GM18526 (cell line): ENCODE results near the gene LGI2.

Source experiments
- POLR2A ChIP-seq: IDR thresholded peaks from 3 replicates; pipeline ENCODE4 v1.6.1; 2011; ENCODE audit not compliant: insufficient read length; ENCODE audit errors: extremely low read depth

LGI2 gene, protein sequence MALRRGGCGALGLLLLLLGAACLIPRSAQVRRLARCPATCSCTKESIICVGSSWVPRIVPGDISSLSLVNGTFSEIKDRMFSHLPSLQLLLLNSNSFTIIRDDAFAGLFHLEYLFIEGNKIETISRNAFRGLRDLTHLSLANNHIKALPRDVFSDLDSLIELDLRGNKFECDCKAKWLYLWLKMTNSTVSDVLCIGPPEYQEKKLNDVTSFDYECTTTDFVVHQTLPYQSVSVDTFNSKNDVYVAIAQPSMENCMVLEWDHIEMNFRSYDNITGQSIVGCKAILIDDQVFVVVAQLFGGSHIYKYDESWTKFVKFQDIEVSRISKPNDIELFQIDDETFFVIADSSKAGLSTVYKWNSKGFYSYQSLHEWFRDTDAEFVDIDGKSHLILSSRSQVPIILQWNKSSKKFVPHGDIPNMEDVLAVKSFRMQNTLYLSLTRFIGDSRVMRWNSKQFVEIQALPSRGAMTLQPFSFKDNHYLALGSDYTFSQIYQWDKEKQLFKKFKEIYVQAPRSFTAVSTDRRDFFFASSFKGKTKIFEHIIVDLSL

DNA sequence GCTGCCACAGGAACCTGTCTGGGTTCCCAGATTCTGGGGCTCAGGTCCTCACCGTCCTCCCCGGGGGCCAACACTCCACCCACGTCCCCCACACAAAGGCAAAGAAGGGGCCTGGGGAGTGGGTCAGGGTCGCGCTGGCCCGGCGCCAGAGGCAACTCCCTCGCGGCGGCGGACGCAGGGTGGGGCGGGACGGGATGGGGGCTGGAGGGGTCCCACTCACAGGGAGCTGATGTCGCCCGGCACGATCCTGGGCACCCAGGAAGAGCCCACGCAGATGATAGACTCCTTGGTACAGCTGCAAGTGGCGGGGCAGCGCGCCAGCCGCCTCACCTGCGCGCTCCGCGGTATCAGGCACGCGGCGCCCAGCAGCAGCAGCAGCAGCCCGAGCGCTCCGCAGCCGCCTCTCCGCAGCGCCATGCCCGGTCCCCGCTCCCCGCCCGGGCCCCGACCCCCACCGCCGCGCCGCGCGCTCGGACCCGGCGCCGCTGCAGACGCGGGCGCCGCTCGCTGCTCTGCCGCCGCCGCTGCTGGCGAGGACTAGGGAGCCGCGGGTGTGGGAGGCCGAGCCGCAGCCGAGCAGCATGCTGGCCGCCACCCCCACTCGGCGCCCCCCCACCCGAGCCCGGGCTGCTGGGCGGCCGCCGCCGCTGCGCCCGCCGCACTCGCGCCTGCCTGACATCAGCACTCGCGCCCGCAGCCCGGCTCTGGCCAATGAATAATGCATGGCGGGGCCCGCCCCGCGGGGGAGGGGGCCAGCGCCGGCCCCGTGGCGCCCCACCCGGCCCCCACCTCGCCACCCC is at the start of gene LGI2:
TSS of gene LGI2 (minus strand) at position 670 of the 800 bp plus-strand sequence. CDS start at position 417, 253 bp downstream.
- no peak for TF ChIP-seq POLR2A

DNA sequence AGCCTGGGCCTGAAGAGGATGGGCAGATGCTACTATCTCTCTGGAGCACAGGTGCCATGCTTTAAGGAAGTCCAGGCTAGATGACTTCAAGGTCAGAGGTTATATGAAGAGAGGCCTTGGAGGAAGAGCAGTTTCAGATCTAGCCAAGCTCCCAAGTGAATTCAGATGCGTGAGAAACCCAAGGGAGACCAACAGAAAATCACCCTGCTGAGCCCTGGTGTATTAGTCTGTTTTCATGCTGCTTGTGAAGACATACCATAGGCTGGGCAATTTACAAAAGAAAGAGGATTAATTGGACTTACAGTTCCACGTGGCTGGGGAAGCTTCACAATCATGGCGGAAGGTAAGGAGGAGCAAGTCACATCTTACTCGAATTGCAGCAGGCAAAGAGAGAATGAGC is 47.8 kb upstream of the LGI2 start:
- no peak for TF ChIP-seq POLR2A

DNA sequence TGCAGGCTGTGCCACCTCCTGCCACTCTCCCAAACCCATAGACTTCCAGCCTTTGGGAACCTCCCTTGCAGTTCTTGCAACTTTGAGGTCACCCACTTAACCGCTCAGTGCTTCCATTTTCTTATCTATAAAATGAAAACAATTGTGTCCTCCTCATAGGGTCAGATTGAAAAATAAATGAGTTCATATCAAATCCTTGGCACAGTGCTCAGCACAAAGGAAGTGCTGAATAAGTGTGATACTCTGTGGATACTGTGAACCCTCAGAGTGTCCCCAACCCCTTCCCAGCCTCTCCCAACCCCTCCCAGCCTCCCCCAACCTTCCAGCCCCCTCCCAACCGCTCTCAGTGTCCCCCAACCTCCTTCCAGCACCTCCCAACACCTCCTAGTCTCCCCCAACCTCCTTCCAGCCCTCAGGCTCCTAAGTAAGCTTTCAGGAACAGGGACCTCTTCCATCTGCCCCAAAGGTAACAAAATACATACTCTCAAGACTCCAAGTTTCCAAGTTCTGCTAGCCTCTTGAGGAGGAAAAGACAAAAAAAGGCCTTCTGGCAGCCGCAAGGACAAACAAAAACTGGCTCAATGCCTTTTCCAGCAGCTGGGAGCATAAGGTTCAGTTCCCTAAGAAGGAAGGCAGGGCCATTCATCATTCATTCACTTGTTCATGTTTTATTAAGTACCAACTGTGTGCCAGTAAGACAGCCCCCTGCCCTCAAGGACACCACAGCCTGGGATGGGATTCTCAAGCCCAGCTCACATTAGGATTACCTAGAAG is 46.1 kb upstream of the LGI2 start:
- TF ChIP-seq POLR2A: no peak

DNA sequence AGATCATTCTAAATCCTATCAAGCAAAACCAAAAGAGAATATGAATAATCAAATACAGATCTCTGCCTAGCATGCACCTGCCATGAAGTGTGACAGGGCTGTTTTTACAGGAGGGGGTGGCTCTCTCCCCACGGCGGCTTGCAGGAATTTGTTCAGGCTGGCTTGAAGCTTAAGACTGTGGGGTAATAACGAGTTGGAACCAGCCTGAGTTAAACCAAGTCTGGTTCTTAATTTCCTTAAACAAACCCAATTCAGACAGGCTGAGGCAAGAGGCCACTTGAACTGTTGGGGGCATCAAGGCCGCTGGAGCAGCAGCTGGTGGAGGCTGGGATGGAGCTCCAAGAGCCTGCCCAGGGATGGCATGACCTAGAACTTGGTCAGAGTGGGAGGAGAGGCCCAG is 45.1 kb upstream of the LGI2 start:
- no peak for TF ChIP-seq POLR2A

DNA sequence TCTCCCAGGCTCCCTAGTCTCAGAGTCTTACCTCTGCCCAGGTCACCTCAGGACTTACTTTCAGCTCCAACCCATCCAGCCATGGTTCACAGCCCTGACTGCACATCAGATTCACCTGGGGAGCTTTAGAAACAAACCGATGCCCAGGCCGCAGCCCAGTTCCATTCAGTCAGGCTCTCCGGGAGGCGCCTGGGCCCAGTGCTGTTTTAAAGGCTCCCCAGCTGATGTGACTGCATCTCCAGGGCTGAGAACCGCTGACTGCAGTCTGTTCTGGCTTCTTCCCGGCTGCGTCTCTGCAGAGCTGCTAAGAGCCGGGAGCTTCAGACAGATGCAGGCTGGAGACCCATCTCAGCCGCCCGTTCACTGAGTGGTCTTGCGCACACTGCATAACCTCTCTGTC is 44.4 kb upstream of the LGI2 start:
- no peak for TF ChIP-seq POLR2A

DNA sequence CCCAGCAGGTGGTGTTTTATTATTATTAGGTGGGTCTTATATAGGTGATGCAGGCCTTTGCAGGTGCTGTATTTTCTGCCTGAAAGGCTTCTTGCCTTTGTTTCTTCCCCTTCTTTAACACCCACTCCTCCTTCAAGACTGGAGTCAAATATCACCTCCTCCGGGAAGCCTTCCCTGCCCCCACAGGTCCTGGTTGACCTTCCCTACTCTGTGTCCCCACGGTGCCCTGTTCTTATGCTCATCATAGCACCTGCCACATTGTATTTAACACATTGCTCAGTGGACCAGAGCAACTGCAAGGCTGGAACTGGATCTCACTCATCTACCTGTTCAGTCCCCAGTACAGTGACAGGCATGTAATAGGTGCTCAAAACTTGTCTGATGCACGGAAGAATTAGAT is 39.8 kb upstream of the LGI2 start:
- TF ChIP-seq POLR2A: no peak

DNA sequence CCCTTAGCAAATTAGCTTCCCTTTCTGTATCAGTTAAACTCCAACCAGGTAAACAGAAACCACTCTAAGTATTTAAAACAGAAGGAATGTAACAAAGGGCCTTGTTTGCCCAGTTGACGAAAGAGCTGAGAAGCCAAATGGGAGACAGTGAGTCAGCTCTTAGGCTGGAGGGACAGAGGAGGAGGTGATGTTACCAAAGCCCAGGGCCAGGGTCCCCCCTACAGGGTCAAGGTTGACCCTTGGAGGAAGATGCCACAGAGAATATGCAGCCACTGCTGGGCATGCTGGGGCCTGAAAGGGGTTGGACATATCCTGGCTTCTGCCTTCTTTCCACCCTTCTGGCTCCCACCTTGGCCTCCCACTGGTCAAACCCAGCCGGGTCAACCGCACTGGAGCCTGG is 38.3 kb upstream of the LGI2 start:
- no peak for TF ChIP-seq POLR2A

DNA sequence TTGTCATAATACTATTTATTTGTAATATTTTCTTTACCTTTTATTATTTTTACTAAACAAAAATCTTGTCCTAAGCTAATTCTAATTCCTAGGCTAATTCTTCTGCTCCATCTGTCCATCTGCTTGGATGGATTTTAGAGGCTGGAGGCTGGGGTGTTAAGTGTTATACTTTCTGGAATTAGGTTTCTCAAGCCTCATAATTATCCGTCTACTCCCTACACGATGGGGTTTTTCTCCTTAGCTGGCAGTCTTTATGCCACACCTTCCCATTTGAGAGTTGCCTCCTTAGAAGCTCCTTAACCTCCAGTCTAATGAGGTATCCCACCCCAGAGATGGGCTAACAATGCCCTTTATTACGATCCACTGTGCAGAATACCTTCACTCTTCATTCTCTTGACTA is 37.6 kb upstream of the LGI2 start:
- TF ChIP-seq POLR2A: no peak

DNA sequence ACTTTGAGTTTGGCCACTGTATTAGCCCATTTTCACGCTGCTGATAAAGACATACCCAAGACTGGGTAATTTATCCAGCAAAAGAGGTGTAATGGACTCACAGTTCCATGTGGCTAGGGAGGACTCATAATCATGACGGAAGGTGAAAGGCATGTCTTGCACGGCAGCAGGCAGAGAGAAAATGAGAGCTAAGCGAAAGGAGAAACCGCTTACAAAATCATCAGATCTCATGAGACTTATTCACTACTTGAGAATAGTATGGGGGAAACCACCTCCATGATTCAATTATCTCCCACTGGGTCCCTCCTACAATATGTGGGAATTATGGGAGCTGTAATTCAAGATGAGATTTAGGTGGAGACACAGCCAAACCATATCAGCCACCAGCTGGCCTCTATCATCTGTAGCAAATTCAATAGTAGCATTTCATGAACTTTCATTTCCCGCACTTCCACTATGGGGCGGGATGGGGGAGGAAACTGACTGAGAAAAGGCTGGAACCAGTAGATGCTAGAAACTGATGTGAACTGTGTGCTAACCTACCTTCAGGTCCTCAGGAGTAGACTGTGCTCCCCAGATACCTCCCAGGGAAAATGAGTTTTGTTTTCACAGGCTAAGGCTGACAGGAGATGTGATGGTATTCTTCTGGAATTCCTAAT is 35.3 kb upstream of the LGI2 start:
- TF ChIP-seq POLR2A: no peak

DNA sequence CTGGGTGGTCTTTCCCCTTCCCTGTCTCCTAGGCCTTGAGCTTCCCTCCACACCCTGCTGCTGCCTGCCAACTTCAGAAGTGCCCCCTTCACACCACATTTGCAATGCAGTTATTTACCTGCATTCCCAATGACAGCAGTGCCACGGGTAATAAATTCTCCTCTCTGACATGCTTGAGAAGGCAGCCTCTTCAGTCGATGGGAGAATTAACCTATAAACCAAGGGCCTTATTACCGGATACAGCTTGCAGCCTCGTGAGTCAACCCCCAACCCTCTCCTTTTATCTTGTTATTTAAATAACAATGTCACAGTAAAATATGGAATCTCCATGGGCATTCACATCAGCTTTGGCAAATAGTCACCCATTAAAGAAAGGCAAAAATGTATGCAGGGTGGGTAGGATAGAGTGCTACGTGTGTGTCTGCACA is 34.7 kb upstream of the LGI2 start:
- no peak for TF ChIP-seq POLR2A

DNA sequence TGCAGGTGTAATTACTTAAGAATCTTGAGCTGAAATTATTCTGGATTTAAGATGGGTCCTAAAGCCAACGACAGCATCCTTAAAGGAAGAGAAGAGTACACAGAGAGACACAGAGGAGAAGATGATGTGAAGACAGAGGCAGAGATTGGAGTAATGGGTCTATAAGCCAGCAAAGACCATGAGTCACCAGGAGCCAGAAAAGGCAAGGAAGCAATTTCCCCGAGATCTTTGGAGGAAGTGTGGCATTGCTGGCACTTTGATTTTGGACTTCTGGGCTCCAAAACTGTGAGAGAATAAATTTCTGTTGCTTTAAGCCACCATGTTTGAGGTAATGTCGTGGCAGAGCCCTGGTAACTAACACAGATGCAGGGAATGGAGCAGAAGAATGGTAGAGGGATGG is 32.4 kb upstream of the LGI2 start:
- no peak for TF ChIP-seq POLR2A

DNA sequence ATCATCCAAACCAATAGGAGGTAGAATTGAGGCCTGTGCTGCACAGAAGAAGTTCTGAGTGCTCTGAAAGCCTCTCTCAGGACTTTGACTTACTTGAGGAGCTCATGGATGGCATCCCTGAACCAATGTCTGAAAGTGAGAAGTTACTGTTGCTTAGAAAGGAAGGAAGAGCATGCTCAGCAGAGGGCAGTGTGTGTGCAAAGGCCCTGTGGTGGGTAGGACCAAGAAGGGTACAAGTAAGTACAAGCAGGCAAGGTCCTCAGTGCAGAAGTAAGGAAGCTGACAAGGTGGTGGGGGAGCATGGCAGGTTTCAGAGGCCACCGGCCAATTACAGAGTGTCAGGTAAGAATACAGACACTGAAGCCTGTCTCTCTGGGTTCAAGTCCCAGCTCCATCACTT is 31.4 kb upstream of the LGI2 start:
- TF ChIP-seq POLR2A: no peak

DNA sequence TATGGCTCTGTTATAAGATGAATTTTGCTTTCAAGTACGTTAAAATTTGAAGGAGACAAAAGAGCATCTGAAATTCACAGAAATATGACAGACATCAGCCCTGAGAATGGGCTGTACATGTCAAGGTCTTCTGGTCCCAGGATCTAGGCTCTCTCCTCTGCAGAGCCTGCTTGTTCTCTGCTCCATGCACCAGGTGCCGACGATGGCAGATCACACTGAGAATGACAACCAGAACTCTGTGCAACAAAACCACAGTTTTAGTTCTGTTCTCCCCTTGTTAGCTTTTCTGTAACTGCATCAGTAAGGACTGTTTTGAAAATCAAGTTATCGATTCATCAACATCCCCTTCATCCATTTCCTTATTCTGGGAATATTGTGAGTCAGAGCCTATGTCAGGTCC is 30.9 kb upstream of the LGI2 start:
- no peak for TF ChIP-seq POLR2A

DNA sequence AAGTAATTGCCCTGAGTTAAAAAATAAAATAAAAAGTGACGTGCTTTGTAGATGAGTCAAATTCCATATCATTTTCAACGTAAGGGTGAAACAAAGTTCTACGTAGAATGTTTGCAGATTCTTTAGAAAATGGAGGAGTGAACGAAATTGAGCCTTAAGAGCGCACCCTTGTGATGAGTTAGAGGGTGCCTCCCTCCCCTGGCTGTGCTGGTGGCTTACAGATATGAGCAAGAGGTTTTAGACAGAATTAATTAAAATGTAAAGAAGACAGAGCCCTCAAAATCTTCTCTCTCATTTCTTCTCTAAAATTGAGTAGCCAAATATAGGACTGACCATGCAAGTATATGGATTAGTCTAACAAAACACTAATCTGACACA is 30.2 kb upstream of the LGI2 start:
- TF ChIP-seq POLR2A: no peak
